Measurements from ENCODE around the gene BLNK.

Gene BLNK

GRCh38 chr10:96263176-96263575, 8.2 kb downstream of the BLNK start:
- no peak for DNase-seq (ENCODE audit: low read depth)
- no peak overlapping the region for H3K4me3 ChIP-seq (replicated peaks; ENCODE audit: low read depth, low read length)
- TF ChIP-seq CTCF (IDR thresholded peaks at IDR 0.05; ENCODE audit: low read length, missing control alignments), result no peak

- DNase-seq (ENCODE audit: low read depth), result no peak
- no peak overlapping the region for H3K4me3 ChIP-seq (replicated peaks; ENCODE audit: low read depth, low read length)
- TF ChIP-seq CTCF (IDR thresholded peaks at IDR 0.05; ENCODE audit: low read length, missing control alignments), result no peak
These were observed 9.4 kb downstream of the BLNK start for GRCh38 chr10:96261930-96262329.

GRCh38 chr10:96261132-96261531, 10.2 kb downstream of the BLNK start:
- H3K4me3 ChIP-seq (replicated peaks; ENCODE audit: low read depth, low read length), result no peak overlapping the region
- TF ChIP-seq CTCF (IDR thresholded peaks at IDR 0.05; ENCODE audit: low read length, missing control alignments), result no peak
- DNase-seq (ENCODE audit: low read depth), result no peak

- no peak overlapping the region for H3K4me3 ChIP-seq (replicated peaks; ENCODE audit: low read depth, low read length)
- no peak for DNase-seq (ENCODE audit: low read depth)
- TF ChIP-seq CTCF (IDR thresholded peaks at IDR 0.05; ENCODE audit: low read length, missing control alignments), result no peak
These were observed 11.4 kb downstream of the BLNK start for GRCh38 chr10:96260014-96260413.

- H3K4me3 ChIP-seq (replicated peaks; ENCODE audit: low read depth, low read length), result no peak overlapping the region
- DNase-seq (ENCODE audit: low read depth), result no peak
- TF ChIP-seq CTCF (IDR thresholded peaks at IDR 0.05; ENCODE audit: low read length, missing control alignments), result no peak
These were observed 12.2 kb downstream of the BLNK start for GRCh38 chr10:96259150-96259549.

- no peak overlapping the region for H3K4me3 ChIP-seq (replicated peaks; ENCODE audit: low read depth, low read length)
- no peak for DNase-seq (ENCODE audit: low read depth)
- no peak for TF ChIP-seq CTCF (IDR thresholded peaks at IDR 0.05; ENCODE audit: low read length, missing control alignments)
These were observed 13.4 kb downstream of the BLNK start for GRCh38 chr10:96257944-96258343.

GRCh38 chr10:96255549-96256333, 15.6 kb downstream of the BLNK start:
- H3K4me3 ChIP-seq (replicated peaks; ENCODE audit: low read depth, low read length), result no peak overlapping the region
- TF ChIP-seq CTCF (IDR thresholded peaks at IDR 0.05; ENCODE audit: low read length, missing control alignments), result no peak

More at GRCh38 chr10:96255549-96256333, 15.6 kb downstream of the BLNK start:
- no peak for DNase-seq (ENCODE audit: low read depth)
